GM18505 (cell line): Measurements from ENCODE around the gene MED22.
"Not testable (repeated sequence)": the region's sequence is repeated elsewhere in the genome, so short reads cannot be mapped to it uniquely, and the experiment has no call there.

Experiments used
- ATAC-seq: cut with Tn5 transposase; IDR thresholded peaks from one replicate; pipeline ENCODE4 v1.9.1; 2021; ENCODE audit not compliant: unreplicated experiment
- POLR2A ChIP-seq: IDR thresholded peaks from 4 replicates; pipeline ENCODE4 v1.6.1; 2011; ENCODE audit warnings: borderline replicate concordance; ENCODE audit not compliant: insufficient read depth, insufficient read length; ENCODE audit errors: extremely low read depth

The MED22 gene

DNA sequence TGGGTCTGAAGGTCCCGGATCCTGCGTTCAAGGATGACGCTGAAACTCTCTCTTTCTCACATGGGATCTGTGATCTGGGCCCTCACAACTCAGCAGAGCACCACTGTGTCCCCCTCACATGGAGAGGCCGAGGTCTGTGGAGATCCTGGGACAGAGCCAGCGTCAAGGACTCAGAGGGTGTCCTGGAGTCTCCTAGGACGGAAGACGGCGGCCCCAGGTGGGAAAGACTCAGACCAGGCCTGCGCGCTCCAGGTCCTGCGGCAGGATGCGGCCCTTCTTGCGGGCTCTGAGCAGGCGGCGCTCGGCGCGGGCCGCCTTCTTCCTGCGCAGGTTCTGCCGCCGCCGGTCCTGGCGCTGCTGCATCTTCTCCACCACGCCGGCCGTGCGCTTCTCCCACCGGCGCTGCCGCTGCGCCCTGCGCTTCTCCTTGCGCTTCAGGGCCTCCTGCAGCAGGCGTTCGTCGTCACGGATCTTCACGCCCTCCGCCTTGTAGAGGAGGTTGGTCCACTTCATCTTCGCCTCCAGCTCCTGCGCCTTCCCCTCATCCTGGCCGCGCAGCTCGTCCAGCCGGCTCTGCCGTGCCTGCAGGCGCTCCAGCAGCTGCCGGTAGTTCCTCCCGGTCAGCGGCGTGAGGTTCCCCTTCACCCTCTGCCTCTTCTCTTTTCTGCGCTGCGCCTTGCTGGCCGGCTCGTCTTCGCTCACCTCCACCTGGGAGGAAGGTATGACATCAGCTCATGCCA is 16.1 kb downstream of the MED22 start:
- ATAC-seq, result no peak
- no peak for TF ChIP-seq POLR2A

DNA sequence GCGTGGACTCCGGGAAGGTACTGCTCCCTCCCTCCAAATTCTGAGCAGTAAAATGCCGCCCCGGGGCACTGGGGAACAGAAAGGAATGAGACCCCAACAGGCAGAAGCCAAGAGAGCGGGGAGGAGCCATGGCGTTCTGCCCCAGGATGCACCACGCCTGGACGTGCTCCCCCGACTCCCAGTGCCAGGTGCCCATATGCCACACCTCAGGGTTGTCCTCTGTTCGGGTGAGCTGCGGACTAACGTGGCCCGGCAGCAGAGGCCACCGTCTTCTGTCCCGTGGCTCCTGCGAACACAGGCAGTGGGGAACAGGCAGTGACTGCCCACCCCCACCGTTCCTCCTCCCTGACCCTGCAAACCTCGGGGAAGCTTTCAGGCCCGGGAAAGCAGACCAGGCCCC is 16.7 kb downstream of the MED22 start:
- ATAC-seq, result no peak
- no peak for TF ChIP-seq POLR2A

DNA sequence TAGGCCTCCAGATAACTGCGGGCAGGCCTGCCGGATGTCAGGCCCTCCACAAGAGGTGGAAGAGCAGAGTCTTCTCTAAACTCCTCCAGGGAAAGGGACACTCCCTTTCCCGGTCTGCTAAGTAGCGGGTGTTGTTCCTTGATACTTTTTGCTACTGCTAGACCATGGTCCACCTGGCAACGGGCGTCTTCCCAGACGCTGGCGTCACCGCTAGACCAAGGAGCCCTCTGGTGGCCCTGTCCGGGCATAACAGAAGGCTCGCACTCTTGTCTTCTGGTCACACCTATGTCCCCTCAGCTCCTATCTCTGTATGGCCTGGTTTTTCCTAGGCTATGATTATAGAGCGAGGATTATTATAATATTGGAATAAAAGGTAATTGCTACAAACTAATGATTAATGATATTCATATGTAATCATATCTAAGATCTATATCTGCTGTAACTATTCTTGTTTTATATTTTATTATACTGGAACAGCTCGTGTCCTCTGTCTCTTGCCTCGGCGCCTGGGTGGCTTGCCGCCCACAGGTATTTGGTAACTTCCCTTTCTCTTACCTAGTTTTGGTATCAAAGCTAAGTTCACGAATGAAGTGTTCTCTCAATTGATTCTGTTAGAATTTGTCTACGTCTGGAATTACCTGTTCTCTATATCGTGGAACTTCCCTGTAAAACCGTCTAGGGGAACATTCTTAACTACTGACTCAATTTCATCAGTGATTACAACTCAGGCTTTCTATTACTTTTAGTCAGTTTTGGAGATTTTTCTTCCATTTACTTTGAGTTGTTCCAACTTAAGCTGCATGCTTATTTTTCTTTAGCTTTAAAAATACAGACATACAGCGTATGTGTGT is 18.4 kb downstream of the MED22 start:
- ATAC-seq, result not testable (repeated sequence)

DNA sequence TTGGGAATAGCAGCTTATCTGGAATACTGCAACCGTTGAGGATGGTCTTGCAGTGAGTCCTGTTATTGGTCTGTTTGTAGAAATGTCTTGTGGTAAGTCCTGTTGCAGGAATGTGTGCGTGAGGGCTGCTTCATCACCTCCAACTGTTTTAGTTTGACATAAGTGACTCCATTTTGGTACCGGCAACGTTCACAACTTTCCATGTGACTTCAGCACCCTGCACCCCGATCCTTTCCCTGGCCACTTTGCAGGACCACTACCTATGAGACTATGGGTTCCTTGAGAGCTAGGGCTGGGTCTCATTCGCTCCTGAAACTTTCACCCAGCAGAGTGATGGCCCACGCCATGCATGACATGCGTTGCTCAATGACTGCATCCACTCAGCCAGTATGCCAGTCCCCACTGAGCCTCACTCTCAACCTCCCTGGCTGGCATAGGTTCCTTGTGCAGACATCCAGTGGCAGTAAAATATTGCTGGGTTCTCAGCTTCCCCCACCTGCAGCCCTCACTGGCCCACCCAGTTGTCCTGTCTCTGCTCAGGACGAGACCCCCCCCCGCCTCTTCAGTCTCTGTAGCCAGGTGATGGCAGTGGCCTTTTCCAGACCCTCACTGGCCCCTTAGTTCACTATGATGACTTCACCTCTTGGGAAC is 20.0 kb downstream of the MED22 start:
- ATAC-seq, result no peak
- TF ChIP-seq POLR2A, result no peak

DNA sequence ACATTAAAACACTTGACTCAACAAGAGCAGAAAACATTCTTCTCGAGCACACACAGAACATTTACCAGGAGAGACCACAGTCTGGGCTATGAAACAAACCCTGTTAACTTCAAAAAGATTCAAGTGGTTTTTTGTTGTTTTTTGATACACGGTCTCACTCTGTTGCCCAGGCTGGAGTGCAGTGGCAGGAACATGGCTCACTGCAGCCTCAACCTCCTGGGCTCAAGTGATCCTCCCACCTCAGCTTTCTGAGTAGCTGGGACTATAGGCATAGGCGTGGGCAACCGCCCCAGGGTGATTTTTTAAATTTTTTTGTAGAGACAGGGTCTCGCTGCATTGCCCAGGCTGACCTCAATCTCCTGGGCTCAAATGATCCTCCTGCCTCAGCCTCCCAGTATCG is 20.9 kb downstream of the MED22 start:
- ATAC-seq, result not testable (repeated sequence)

DNA sequence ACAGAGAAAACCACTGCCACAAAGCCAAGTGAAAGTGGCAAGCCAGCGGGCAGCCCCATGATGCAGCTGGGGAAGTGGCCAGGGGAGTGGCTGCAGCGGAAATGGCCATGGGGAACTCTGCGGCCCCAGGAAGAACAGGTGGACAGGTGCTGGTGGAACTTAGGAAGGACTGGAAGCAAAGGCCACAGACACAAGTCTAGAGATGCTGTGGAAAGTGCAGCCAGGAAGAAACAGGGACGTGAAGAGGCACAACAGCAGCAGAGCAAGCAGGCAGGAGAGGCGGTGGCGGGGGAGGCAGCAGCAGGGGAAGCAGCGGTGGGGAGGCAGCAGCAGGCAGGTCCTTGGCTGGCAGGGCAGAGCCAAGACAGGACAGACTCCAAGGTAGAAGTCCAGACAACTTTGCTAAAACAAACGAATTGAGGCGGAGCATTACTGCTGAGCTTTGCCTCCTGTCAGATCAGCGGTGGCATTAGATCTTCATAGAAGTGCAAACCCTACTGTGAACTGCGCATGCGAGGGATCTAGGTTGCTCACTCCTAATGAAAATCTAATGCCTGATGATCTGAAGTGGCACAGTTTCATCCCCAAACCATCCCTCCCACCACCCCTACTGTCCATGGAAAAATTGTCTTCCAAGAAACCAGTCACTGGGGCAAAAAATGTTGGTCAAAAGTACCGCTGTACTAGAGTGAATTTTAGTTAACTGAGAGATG is 23.8 kb downstream of the MED22 start:
- ATAC-seq, result no peak

DNA sequence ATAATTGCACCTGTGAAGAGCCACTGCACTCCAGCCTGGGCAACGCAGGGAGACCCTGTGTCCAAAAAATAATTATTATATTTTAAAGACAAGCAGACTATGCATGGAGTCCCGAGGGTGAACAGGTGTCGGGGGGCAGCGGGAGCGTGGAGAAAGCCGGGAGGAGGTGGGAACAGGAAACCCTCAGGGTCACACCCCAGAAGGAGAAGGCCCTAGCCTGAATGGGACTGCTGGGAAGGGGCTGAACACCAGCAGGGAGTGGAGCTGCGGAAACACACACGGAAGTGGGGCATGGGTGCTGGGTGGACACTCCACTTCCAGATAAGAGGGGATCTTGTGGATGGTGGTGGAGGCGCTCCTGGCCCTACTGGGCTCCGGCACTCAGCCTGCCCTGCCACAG is 24.7 kb downstream of the MED22 start:
- ATAC-seq, result no peak
- no peak for TF ChIP-seq POLR2A

More for the DNA sequence above, 23.8 kb downstream of the MED22 start:
- no peak for TF ChIP-seq POLR2A

DNA sequence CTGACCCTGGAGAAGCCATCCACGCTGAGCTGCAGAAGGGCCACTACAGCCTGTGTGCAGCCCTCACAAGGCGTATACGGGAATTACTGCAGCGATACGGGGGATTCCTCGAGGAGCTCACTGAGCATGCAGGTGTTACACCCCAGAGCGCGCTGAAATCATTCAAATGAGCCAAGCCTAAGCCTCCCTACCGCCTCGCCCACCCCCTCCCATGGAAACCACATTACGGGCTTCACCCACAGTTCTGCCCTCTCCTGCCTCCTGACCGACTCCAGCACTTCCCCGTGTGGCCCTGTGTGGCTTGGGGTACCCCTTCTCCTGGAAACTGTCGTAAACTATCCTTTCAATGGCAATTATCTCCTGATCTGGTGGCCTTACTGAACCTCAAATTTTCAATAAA is 25.2 kb downstream of the MED22 start:
- no peak for ATAC-seq
- no peak for TF ChIP-seq POLR2A

DNA sequence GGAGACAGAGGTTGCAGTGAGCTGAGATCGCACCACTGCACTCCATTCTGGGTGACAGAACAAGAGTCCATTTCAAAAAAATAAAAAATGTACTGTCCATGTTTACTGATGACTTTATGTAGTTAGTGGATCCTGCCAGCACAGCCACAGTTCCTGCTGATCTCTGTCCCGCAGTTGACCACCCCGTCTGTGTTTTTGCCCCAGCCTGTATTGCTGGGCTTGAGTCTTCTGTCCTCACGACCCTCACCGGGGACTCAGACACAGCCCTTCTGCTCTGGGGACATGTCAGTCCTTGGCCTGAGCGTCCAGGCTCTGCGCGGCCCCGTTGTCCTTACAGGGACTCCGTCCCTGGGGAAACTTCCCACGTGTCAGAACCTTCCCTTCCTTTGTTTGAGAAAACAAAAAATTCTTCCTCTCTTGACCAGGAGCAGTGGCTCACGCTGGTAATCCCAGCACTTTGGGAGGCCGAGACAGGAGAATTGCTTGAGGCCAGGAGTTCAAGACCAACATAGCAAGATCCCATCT is 26.5 kb downstream of the MED22 start:
- ATAC-seq, result no peak
- no peak for TF ChIP-seq POLR2A

DNA sequence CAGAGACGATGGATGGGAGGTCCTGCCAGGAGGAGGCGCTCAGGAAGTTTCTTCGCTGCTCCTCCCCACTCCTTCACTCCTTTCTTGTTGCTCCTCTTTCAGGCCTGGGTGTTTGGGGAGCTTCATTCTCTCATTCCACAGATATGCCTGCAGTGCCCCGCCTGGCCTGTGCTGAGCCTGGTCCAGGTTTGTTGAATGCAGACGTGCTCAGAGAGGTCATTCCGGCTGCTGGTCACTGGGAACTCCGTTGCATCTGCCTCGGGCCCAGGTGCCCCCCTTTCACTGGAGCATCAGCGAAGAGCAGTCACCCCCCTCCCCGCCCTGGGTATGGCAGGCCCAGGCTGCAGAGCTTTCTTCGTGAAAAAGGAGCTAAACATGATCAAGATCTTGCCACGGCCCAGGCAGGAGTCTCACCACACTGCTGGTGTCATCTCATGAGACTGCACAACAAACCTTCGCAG is 27.5 kb downstream of the MED22 start:
- ATAC-seq, result no peak
- no peak for TF ChIP-seq POLR2A

DNA sequence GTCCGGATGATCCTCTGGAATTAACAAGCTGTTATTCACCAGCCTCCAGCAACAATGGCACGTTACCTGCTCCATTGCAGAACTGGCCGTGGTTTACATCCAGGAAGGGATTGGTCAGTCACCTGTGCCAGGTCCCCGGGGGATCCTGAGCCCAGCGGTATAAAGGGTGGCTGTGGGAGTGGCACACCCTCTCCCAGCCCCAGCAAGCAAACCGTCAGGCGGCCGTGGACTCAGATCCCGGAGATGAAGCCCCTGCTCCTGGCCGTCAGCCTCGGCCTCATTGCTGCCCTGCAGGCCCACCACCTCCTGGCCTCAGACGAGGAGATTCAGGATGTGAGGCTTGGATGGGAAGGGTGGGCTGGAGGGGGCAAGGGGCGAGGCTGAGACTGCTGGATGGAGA is 30.4 kb downstream of the MED22 start:
- ATAC-seq, result not testable (repeated sequence)

DNA sequence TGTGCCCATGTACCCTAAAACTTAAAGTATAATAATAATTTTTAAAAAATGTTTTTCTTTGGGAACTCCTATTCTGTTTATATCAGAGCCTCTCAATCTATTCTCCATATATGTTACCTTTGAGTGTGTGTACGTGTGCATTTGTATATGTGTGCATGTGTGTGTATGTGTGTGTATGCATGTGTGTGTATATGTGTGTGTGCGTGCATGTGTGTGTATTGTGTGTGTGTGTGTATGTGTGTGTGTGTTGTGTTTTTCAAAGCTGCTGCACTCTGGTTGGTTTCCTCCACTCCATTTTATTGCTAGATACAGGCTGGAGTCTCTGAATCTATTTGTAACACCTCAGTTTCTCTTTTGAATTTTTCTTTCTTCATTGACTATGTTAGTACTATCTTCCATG is 31.9 kb downstream of the MED22 start:
- no peak for ATAC-seq
- no peak for TF ChIP-seq POLR2A

DNA sequence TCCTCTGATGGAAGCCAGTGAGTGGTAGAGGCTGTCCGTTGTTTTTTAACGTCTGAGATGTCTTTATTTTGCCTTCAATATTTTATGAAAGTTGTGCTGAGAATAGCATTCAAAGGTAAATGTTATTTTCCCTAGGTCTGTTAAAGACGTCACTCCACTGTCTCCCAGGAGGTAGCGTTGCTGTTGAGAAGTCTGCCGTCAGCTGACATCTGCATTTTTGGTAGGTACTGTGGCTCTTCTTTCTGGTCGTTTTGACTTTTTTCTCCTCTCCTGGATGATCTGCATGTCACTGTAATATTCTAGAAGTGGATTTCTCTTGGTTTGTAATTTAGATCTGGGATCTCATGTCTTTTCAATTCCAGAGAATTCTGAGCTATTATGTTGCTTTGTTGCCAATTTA is 38.3 kb downstream of the MED22 start:
- TF ChIP-seq POLR2A, result no peak
- no peak for ATAC-seq
